Stimulated activated CD8-positive, alpha-beta memory T cell treated with anti-CD3 and anti-CD28 coated beads, Interleukin-2, amount 100 ng/mL, for 48 hours (primary cell): ENCODE data around the gene HOXA5.

Experiments
- DNase-seq, 2 donors: peaks; one replicate each; pipeline ENCODE4 v3.0.0-alpha.2; 2020; ENCODE audit warnings: low read depth in 2 of 2

Gene HOXA5

DNA sequence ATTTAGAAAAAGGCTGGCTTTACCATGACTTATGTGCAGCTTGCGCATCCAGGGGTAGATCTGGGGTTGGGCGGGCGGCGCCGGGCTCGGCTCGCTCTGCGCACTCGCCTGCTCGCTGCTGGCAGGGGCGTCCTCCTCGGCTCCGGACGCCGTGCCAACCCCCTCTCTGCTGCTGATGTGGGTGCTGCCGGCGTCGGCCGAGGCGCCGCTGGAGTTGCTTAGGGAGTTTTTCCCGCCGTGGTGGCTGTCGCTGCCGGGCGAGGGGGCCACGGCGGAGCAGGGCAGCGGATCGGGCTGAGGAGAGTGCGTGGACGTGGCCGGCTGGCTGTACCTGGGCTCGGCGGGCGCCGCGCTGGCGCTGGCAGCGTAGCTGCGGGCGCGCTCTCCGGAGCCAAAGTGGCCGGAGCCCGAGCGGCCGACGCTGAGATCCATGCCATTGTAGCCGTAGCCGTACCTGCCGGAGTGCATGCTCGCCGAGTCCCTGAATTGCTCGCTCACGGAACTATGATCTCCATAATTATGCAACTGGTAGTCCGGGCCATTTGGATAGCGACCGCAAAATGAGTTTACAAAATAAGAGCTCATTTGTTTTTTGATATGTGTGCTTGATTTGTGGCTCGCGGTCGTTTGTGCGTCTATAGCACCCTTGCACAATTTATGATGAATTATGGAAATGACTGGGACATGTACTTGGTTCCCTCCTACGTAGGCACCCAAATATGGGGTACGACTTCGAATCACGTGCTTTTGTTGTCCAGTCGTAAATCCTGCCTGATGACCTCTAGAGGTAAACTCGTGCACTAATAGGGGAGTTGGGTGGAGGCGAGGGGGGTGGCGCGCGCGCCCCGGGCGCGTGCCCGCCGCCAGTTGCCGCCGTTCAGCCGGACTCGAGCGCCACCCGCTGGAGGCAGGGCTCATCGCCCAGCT, at the start of gene HOXA5:
Gene HOXA5 (minus strand): TSS at position 659 of the 927 bp plus-strand sequence. CDS start 74 bp downstream, at position 585.
- no peak for DNase-seq

DNA sequence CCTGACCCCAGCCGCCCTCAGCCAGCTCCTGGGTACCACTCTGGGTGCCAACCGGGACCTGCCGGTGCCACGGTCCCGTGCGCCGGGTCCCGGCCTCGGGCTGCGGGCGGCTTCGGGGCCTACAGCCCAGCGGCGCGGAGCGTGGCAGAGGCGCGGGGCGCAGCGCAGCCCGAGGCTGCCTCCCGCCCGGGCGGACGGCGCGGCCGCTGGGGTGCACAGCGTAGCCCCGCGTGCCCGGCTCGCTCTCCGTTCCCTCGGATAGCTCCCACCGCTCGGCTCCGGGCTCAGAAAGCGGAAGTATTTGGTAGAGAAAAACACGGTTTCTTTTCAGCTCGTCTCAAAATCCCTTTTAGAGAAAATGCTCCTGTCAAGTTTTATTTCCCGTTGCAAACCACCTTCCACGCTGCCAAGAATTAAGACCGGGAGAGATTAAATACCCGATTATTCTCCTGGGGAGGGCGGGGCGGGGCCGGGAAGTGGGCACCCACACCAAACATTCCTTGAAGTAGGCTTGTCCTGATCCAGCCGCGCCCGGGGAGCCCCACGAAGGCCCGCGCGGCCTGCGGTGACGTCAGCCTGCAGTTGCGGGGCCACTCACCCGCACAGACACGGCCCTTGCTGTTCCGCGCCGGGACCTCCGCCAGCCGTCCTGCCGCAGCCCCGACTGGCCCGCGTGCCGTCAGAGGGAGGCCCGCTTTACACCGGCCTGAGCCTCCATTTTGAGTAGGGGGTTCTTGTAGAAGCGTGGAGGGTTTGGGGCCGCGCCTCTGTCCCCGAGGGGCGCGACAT, 49.3 kb upstream of the HOXA5 start:
- no peak for DNase-seq

DNA sequence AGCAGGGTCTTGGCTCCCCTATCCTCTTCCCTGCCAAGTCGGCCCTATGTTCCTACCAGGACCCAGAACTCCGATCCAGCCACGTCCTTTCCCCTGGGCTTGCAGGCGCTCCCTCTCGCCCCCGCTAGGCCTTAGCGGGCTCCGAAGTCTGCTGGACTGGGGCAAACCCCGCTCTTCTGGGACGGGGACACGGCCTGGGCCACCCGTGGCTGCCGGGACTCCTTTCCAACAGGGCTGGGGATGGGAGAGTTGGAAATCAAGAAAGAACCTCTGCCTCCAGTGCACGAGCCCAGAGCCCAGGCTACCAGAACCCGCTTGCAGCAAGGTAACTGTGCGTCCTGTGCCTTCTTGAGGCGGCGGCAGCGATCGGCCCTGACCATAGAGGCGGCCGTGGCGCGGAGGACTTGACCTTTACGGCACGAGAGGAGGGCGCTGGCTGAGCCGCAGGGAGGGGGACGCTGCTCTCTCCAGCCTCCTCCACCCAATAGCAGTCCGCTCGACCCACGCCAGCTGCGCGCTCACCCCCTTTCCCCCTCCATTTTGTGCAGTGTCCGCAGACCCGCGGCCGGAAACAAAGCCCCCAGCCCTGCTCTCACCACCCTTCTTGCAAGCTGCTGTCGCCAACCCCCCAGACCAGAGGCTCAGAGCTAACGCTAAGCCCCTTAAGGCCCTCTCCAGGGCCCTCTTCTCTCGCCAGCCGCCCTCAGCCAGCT, 48.5 kb upstream of the HOXA5 start:
- no peak for DNase-seq

DNA sequence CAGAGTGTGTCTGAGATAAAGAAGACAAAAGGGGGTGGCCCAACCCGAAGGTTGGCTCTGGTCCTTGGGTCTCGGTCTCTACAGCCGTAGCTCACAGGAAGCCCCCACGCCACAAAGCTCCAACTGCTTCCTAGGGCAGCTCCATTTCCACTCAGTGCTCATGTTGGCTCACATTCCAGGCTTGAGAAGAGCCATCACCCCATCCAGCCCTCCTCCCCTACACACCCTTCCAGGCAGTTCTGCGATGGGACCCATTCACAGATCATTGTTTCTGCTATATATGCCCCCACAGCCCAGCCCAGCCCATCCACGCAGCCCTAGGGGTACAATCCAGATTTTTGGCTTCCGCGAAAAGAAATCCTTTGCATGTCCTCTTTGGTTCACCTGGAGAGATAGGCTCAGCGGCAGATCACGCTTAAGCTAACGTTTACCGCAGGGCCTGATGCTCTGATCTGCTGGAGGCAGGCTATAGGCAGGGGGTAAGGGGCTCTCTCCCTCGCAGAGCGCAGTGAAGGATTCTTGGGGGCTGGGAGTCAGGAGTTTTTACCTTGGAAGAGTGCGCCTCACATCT, 47.8 kb upstream of the HOXA5 start:
- no peak for DNase-seq

DNA sequence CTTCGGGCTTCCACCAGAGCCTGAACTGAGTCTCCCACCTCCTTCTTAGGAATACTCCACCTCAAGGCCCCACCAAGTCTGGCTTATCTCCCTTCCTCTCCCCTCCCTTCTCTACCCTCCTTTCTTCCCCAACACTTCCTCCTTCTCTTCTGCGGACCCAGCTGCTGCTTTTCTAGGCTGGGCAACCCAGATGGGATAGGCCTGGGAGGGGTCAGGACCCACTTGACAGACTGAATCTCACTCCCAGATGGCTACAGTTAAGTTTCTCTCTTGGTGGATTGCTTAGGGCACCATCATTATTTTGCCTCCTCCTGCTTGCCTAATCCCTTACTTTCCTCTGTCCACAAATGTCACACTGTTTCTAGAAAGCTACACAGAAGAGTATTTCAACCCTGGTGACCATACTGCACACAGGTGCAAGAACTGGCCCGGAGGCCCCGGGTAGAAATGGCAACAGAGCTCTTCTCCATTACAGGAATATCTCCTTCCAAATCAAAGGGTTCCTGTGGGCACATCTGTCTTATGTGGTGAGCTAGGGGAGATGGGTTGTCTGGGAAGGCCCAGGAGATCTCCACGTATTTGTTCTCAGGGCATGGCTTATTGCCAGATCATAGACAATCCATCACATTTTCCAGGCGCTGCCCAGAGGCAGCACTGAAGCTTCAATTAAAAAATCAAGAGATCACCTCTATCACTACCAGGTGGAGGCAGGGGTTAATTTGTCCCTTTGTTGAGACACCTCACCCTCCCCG, 46.7 kb upstream of the HOXA5 start:
- no peak for DNase-seq

DNA sequence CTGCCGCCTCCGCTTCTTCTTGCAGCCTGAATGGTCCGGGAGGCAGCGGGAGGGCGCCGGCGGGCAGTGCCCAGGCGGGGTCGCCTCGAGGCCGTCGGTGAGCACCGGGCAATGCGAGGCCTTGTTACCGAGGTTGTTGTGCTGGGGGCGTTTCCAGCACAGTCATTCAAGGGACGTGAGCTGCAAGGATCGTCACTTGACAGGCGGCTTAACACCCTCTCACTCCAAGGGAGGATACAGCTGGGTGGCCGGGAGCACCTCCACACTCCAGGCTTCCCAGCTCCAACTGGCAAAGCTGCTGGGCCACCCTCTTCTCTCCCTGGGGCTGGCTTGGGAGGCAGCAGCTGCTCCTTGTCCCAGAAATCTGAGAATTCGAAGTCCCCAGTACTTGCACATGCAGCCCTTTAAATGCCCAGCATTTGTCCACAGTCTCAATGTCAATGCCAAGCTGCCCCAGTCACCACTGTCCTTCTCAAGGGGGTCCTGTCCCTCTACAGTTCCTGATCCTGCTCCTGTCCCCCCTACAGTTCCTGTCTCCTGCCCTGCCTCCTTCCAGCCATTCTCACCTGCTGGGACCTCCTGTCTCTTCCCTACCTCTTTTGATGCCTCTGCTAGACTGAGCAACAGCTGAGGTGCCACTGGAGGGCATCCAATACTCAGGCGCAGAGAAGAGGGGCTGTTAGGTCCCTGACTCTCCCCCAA, 46.0 kb upstream of the HOXA5 start:
- no peak for DNase-seq

DNA sequence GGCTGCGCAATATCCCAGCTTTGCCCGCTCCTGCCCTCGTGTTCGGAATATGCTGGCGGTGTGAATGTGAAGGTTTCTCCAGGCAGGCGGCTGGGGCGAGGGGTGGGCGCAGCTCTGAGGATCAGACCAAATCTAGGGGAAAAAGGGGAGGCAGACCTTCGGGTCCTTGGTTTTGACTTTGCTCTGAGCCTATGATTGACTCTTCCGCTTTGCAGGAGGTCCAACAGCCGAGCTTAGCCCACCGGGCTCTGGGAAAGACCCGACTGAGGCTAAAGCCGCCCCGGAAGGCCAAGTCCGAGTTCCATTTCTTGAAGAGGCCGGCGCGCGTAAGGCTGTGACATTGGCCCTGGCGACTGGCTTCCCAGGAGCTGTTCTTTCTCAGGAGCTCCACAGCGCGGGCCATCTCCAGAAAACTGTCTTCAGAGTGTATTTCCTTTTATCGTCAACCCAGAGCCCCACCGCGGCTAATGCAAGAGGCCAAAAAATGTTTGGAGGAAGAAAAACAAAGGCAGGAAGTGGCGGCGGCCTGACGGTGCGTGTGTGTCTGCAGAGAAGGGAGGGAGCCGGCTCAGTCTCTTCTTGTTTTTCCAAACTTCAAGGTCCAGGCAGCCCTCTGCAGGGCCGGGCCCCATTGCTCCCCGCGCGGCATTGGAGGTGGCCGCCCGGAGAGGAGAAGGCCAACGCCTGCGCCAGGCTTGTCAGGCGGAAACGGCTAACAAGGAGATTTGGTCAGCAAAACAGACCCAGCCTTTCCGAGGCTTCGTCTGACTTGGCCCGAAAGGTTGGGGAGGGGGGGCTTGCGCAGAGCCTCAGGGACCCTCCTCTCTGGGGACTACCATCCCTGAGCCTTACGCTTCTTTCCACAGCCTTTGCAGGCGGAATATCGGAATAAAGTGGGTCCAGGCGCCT, 45.2 kb upstream of the HOXA5 start:
- no peak for DNase-seq

DNA sequence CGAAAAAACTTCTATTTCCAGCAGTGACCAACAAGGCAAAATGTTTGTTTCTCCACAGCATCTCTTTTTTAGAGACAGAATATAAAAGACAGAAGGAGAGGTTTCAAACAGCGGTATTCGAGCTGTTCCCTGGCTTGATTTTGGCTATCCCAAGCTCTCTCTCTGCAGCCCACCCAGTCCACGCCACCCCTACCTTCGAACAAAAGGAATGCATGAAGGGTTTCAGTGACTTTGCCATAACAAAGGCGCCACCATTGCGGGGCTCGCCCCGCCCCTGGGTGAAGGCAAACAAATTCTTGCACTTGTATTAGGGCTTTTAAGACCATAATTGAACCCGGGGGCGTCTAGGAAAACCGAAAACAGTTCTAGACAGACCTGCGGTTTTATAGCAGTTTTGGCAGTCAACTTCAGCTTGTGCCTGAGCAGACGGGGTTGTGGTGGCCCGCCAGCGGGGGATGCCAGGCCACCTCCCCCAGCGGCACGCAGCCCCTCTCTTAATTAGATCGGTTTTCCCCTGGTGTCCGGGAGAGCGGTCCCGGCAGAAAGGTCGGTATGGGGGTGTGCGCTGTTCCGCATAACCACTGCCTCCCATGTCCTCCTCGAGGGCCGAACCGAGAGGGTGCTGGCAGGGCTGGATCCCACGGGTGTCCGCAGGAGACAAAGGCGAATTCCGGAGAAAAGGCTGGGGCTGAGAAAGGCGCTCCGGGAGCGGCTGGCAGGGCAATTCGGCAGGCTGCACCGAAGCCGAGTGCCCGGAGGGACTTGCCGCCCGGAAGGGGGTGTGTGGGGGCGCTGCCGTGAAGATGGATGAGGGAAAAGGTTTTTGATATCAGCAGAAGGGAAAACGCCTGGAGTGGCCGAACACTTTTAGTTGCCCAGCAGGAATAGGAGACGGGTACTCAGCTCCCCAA, 44.2 kb upstream of the HOXA5 start:
- no peak for DNase-seq

DNA sequence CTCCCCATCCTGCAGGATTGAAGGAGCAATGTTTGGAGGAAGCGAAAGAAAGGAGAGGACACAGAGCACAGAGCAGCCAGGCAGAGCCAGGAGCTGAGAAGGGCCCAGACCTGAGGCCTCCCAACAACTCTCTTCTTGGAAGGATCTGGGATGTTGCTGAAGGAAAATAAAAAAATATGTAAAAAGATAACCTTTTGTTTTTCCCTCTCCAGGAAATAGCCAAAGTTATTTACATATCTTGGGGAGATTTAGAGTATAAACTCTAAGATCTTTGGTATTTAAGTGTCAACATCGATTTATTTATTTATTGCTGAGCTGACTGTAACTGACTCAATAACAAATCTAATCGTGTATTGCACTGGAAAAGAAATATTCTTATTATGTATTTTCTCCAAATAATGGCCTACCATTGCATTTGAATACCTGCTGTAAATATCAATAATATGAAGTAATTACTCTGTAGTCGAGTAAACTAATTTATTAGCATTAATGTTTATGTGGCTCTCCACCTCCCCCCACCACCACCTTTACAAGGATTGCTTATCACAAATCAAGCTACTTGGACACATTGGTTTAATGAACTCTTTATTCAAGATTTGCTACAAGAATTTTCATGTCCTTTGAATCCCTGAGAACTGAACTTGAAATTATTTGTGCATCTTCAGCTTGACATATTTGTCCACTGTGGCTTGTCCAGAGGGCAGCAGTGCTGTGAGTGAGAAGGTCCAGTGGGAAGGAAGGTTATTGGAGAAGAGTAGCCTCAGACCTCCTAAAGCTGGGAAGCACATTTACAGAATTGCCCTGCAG, 43.4 kb upstream of the HOXA5 start:
- no peak for DNase-seq

DNA sequence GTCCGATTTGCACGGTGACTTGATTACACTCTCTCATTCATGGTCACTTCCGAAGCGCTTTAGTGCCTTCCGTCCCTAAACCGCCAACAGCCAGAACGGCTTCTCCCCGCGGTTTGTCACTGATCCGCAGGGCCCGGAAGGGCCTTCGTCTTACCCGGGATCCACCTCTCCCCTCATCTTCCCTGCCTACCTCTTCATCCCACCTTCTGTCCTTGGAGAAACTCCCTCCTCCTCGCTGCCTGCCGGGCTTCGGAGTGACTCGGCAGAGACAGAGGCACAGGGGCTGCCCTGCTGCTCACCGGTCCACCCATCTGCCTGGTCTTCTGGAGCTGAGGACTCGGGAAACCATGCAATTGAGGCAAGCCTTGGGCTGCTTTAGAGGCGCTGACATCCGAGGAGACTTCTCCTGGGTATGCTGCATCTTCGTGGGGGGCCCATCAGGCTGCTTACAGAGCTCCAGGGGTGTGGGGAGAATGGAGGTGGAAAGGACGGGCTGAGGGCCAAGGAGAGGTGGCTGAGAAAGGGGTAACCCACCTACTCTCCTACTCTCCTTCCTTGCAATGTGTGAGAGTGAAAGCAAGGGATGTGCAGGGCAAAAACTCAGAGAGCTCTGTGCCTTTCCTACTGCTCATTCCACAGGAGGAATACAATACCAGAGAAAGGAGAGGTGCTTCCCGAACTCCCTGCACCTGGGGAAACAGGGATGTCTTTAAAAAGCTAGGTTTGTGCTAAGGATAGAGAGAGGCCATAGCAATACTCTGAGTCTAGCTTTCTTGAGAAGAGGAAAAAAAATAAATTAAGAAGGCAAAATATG, 42.6 kb upstream of the HOXA5 start:
- no peak for DNase-seq

DNA sequence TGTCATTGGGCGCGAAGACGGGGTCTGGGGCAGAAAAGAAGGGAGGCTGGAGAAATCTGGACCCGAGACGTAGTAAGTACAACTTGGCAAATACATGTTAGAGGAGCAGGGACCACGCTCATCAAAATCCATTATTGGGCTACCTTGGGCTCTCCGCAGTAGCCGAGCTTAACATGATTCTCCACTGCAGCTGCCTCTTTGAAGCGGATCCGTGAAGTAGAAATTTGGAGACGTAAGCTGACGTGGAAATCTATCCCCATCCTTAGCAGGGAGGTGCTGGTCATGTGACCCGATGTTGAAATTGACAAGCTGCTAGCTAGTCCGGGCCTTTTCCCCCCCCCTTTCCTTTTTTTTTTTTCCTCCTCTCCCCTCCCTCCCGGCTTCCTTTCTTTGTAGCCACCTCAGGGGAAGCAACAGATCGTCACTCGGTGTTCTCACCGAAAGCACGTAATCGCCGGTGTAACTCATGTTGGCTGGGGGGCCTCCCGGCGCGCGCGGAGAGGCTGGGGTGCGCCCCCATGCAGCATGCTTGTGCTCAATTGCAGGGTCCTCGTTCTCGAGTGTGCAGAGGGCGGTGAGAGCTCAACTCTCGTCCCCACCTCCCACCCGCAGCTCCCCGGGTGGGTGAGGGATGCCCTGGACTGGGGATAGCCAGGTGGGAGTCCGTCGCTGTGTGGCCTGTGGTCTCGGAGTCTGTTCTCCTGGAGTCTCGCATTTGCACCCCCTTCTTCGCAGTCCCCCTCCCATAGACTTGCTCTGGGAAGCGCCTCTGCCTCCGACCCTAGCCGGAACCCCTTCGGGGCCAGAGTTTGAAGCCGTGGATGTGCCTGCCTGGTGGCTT, 41.8 kb upstream of the HOXA5 start, which contains the start of gene HOXA11:
Gene HOXA11 (minus strand): TSS at position 220 of the 841 bp plus-strand sequence. CDS start 88 bp downstream, at position 132.
- no peak for DNase-seq

DNA sequence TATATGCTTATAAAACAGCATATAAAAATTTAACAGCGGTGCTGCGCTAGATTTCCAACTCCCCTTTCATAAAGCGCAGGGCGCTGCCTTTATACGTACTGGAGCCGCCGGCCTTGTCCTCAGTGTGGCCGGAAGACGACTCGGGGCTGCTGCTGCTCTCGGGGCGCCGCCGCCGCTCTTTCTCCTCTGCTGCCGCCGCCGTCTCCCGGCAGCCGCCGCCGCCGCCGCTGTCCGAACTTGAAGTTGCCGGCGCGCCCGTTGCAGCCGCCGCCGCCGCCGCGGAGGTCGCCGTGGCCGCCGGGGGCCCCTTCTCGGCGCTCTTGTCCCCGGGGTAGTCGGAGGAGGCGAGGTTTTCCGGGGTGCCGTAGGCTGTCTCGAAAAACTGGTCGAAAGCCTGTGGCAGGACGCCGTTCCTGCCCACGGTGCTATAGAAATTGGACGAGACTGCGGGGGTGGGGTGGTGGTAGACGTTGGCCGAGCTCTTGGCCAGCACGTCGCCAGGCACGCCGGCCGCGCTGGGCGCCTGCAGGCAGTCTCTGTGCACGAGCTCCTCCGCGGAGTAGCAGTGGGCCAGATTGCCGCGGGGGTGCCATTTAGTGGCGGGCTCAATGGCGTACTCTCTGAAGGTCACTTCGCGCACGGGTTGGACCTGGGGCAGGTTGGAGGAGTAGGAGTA, 41.0 kb upstream of the HOXA5 start:
- no peak for DNase-seq

DNA sequence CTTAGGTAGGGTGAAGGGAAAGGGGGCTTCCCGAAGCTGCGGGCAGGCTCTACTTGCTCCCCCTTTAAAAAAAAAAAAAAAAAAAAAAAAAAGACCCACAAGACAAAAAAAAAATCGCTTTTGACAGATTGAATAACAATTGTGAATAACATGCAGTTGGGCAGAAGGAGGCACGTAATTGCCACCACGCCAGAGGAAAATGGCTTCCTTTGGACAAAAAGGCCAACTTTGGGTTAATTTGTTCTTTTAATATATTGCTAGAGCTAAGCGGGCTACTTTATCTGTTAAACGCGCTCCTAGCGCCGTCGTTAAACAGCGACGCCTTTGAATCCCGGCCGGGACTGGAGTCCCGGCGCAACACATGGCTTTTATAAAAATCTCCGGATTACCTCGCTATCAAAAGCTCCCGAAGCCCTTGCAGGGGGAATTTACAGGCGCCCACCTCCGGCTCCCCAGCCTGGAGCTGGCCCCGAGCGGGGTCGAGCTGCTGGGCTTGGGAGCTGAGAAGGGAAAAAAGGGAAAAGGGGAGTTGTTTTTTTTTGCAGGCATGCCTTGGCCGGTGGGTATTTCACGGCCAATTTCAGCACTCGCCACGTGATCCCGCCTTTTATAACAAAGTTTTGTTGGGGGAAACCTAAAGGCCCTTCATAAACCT, 40.3 kb upstream of the HOXA5 start:
- DNase-seq = no peak
